B cell (primary cell): ENCODE measurements around the gene WNT3A. TPM values are rescaled to one million over a fixed set of nuclear protein-coding genes. Genes with fewer than 3 reads are reported as not detected.

Experiments used
- ATAC-seq: fragments of 200-7000 bp; cut with Tn5 transposase; one replicate; pipeline ENCODE4 v1.10.0; 2021; ENCODE audit warnings: low read depth, mild to moderate bottlenecking, moderate number of reproducible peaks, moderate library complexity
- CTCF ChIA-PET: fragments of 350-600 bp; sonication (Branson Sonifier 250); formaldehyde crosslinking; loops from one replicate; lab custom pipeline; 2021; ENCODE audit warnings: antibody characterized with exemption, inconsistent platforms; lab: Charles Lee
- POLR2A ChIA-PET: fragments of 350-600 bp; sonication (Branson Sonifier 250); formaldehyde crosslinking; loops from one replicate; lab custom pipeline; 2021; ENCODE audit warnings: antibody characterized with exemption; lab: Charles Lee
- DNase-seq: peaks from one replicate; pipeline ENCODE4 v3.0.0; 2013
- H2AFZ ChIP-seq: 2 replicates; pipeline ENCODE4 v1.6.1; 2012; ENCODE audit warnings: mild to moderate bottlenecking, low read depth, low read length; ENCODE audit not compliant: insufficient read depth, poor library complexity, severe bottlenecking
- H3K27ac ChIP-seq, 2 donors: 1 replicate in 1 of 2; 2 replicates in 1 of 2; pipeline ENCODE4 v1.5.1; 2012 to 2013; ENCODE audit warnings: low read length in 2 of 2, mild to moderate bottlenecking in 2 of 2, moderate library complexity in 1 of 2
- H3K27me3 ChIP-seq, 4 experiments: fragments of 200-600 bp in 1 of 4; sonication (generic) in 1 of 4; replicated peaks in 1 of 4; 1 replicate in 2 of 4; 2 replicates in 2 of 4; pipeline versions ENCODE4 v1.6.1 to v1.7.0; 2013 to 2016; ENCODE audit warnings: low read length in 3 of 4, mild to moderate bottlenecking in 2 of 4, mixed read lengths in 1 of 4, moderate library complexity in 1 of 4; ENCODE audit not compliant: insufficient read depth in 4 of 4, control insufficient read depth in 3 of 4; ENCODE audit errors: control extremely low read depth in 1 of 4
- H3K36me3 ChIP-seq, 2 experiments: replicated peaks in 1 of 2; 1 replicate in 1 of 2; 2 replicates in 1 of 2; pipeline versions ENCODE4 v1.6.1 to v1.7.1; 2013; ENCODE audit warnings: low read length in 1 of 2; ENCODE audit not compliant: insufficient read depth in 2 of 2, control insufficient read depth in 1 of 2; ENCODE audit errors: control extremely low read depth in 1 of 2, extremely low read depth in 1 of 2
- H3K4me1 ChIP-seq, 2 donors: fragments of 200-600 bp in 1 of 2; sonication (generic) in 1 of 2; 1 replicate in 1 of 2; 2 replicates in 1 of 2; pipeline versions ENCODE4 v1.5.1 to v1.6.1; 2013 to 2017; ENCODE audit warnings: low read length in 2 of 2; ENCODE audit not compliant: control insufficient read depth in 2 of 2, insufficient read depth in 2 of 2
- H3K4me2 ChIP-seq: replicated peaks from 2 replicates; pipeline ENCODE3; 2012; ENCODE audit warnings: mild to moderate bottlenecking, low read depth, low read length; ENCODE audit not compliant: poor library complexity, severe bottlenecking
- H3K4me3 ChIP-seq, 5 experiments: fragments of 200-600 bp in 1 of 5; sonication (generic) in 1 of 5; 1 replicate in 3 of 5; 2 replicates in 2 of 5; pipeline versions ENCODE4 v1.5.1 to v1.7.0; 2011 to 2016; ENCODE audit warnings: low read length in 4 of 5, mild to moderate bottlenecking in 4 of 5, low read depth in 2 of 5, control low read depth in 1 of 5, moderate library complexity in 1 of 5; ENCODE audit not compliant: insufficient read depth in 1 of 5; ENCODE audit errors: control extremely low read depth in 1 of 5, extremely low read depth in 1 of 5
- H3K79me2 ChIP-seq: fragments of 200-600 bp; sonication (generic); one replicate; pipeline ENCODE4 v1.6.0; 2016; ENCODE audit warnings: low read length; ENCODE audit not compliant: control insufficient read depth, insufficient read depth
- H3K9ac ChIP-seq: fragments of 200-600 bp; sonication (generic); 2 replicates; pipeline ENCODE4 v1.6.1; 2017; ENCODE audit warnings: mild to moderate bottlenecking, low read length, moderate library complexity
- H3K9me3 ChIP-seq, 3 donors: one replicate each; pipeline versions ENCODE4 v1.6.1 to v1.7.1; 2013; ENCODE audit warnings: low read length in 2 of 3; ENCODE audit not compliant: control insufficient read depth in 2 of 3, insufficient read depth in 1 of 3; ENCODE audit errors: control extremely low read depth in 1 of 3
- H4K20me1 ChIP-seq: 2 replicates; pipeline ENCODE4 v1.6.0; 2012; ENCODE audit warnings: mild to moderate bottlenecking, low read length; ENCODE audit not compliant: insufficient read depth, control insufficient read depth, poor library complexity, severe bottlenecking
- H3K27ac Mint-ChIP-seq: one replicate; pipeline ENCODE4 v1.8.0; 2021; ENCODE audit warnings: mixed read lengths
- H3K27me3 Mint-ChIP-seq: one replicate; pipeline ENCODE4 v1.8.0; 2021; ENCODE audit warnings: mixed read lengths
- H3K4me1 Mint-ChIP-seq: one replicate; pipeline ENCODE4 v1.8.0; 2021; ENCODE audit warnings: mixed read lengths
- H3K4me3 Mint-ChIP-seq: one replicate; pipeline ENCODE4 v1.8.0; 2021; ENCODE audit warnings: mixed read lengths
- H3K9me3 Mint-ChIP-seq: one replicate; pipeline ENCODE4 v1.8.0; 2022; ENCODE audit warnings: mixed read lengths; ENCODE audit not compliant: insufficient read depth
- CTCF ChIP-seq: fragments of 200-600 bp; IDR thresholded peaks from one replicate; pipeline ENCODE4 v1.8.0; 2022; ENCODE audit warnings: antibody characterized with exemption, mild to moderate bottlenecking
- EZH2 ChIP-seq: IDR thresholded peaks from 2 replicates; pipeline ENCODE4 v1.6.1; 2012; ENCODE audit warnings: borderline replicate concordance, low read depth, mild to moderate bottlenecking, moderate library complexity, low read length; ENCODE audit not compliant: insufficient read depth, poor library complexity, severe bottlenecking
- WGBS: methylation state at CpG from one replicate; pipeline ENCODE4 v1.1.5; 2013; ENCODE audit warnings: missing lambda C conversion rate; ENCODE audit not compliant: insufficient coverage; 5-methylcytosine and 5-hydroxymethylcytosine counted together
- intact Hi-C: fragments of 100-400 bp; cut with micrococcal nuclease; formaldehyde crosslinking; loops from one replicate; pipeline ENCODE4 v1.10.0; 2022
- polyA plus RNA-seq: library from polyadenylated mRNA; depleted of rRNA; stranded (reverse); fragments of >200 nt; gene quantifications from 2 replicates; pipeline ENCODE4 v1.2.3, GENCODE V29; 2012
- total RNA-seq, 2 donors: library from RNA; stranded (reverse); fragments of 120-200 nt in 1 of 2; gene quantifications; 1 replicate in 1 of 2; 2 replicates in 1 of 2; pipeline versions ENCODE4 v1.2.3 to v1.2.4, GENCODE V29; 2013 to 2022

WNT3A gene
- total and polyA plus RNA-seq, 2 donors (not counting 1 experiment from before 2014, with no cell fraction given) = 0.03 TPM; not detected in 1

DNA sequence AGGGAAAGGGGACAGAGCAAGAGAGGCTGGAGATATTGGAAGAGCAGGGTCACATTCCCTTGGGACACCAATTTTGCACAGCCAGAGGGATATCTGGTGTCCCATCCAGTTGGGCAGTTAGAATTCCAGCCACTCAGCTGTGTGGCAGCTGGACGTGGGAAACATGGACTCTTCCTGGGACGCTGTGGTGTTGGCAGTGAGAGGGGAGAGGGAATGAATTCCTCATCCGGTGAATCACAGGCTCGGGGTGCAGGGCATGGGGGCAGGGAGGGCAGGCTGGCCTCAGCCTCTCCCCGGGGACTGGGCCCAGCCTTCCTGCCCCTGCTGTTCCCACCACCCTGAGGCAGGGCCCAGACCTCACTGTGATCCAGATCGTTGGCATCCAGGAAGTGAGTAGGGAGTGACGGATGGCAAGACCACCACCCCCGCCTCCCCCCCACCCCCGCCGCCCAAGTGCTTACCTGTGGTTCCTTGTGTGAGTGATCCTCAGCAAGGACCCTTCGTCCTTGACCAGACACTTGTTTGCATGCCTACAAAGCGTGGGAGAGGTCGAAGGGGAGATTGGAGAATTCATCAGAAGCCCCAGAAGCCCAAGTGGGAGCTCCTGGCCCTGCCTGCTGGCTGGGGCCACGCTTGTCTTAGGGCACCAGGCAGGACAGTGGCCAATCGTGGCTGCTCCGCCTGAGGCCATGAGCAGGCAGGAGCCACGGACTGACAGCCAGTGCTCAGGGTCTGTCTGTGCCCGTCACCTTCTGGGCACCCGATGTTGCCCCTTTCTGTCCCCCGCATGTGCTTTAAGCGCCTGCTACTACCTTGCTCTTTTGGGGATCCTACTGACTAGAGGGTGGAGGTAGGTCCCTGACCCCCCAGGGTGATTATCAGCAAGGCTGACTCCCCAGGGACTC is 8.7 kb downstream of the WNT3A start:
- Histone ChIP-seq H3K27me3 (peaks cover 0 to 4% (median 0%) of the 10 kb centered on the region in 4 experiments), H3K79me2 (no peaks in the 10 kb centered on the region), H3K27ac (no peak overlapping the region), H3K4me2 (no peak overlapping the region), H3K9ac (no peak overlapping the region), H2AFZ (no peak overlapping the region), H3K36me3 (no peaks in the 10 kb centered on the region), H3K4me3 (no peak overlapping the region), H3K9me3 (no peaks in the 10 kb centered on the region), H3K4me1 (peaks cover under 1 to 2% of the 10 kb centered on the region in 2 donors), H4K20me1 (no peaks in the 10 kb centered on the region)
- TF ChIP-seq CTCF (no peak), EZH2 (no peak)
- 89% methylated on average over 18 of the region's 21 CpGs for WGBS
- Mint-ChIP-seq H3K4me3 (no peak overlapping the region), H3K27ac (no peak overlapping the region), H3K27me3 (peaks cover 11% of the 10 kb centered on the region), H3K9me3 (no peaks in the 10 kb centered on the region), H3K4me1 (peaks cover 8% of the 10 kb centered on the region)
- intact Hi-C loops = no loop called here
- ChIA-PET CTCF (no interaction called here), POLR2A (no interaction called here)
- DNase-seq (no peak), ATAC-seq (no peak)

DNA sequence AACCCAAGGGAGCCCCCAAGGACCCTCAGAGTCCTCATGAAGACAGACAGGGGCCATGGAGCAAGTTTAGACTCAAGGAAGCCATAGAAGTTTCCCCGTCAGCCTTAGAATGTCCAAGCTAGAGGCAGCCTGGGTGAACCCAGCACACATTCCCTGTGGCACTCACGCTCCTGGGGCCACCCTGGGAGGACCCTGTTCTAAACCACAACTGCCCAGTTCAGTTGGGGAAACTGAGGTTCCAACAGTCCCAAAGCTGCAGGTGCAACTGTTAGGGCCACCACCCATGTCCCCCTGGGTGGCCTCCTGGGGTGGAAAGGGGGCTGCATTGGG is 9.3 kb downstream of the WNT3A start:
- Mint-ChIP-seq H3K4me1 (peaks cover 2% of the 10 kb centered on the region), H3K4me3 (no peak overlapping the region), H3K9me3 (no peaks in the 10 kb centered on the region), H3K27me3 (peaks cover 8% of the 10 kb centered on the region), H3K27ac (no peak overlapping the region)
- CTCF ChIA-PET = no interaction called here
- H3K4me2 ChIP-seq = no peak overlapping the region
- no peak overlapping the region for H3K9ac ChIP-seq
- no peaks in the 10 kb centered on the region for H3K79me2 ChIP-seq
- ATAC-seq (no peak), DNase-seq (no peak)
- H3K27ac ChIP-seq = no peak overlapping the region
- no peak overlapping the region for H3K4me3 ChIP-seq
- H3K9me3 ChIP-seq = no peaks in the 10 kb centered on the region
- H4K20me1 ChIP-seq = no peaks in the 10 kb centered on the region
- no peaks in the 10 kb centered on the region for H3K4me1 ChIP-seq
- peaks cover 0 to 4% (median 0%) of the 10 kb centered on the region in 4 experiments for H3K27me3 ChIP-seq
- POLR2A ChIA-PET = no interaction called here
- intact Hi-C loops = no loop called here
- no peak for TF ChIP-seq CTCF
- TF ChIP-seq EZH2 = no peak
- no peaks in the 10 kb centered on the region for H3K36me3 ChIP-seq
- 70% methylated on average over 2 of the region's 2 CpGs for WGBS
- no peak overlapping the region for H2AFZ ChIP-seq
